Ishikawa (cell line): ENCODE measurements around the gene NR1D2.

Experiments used
- NFIC ChIP-seq: IDR thresholded peaks from 2 replicates; pipeline ENCODE4 v1.6.1; 2012
- TF ChIP-seq, protein P1 (sequence below): IDR thresholded peaks from 2 replicates; pipeline ENCODE4 v1.6.1; 2012; ENCODE audit warnings: low read depth, mild to moderate bottlenecking

DNA sequence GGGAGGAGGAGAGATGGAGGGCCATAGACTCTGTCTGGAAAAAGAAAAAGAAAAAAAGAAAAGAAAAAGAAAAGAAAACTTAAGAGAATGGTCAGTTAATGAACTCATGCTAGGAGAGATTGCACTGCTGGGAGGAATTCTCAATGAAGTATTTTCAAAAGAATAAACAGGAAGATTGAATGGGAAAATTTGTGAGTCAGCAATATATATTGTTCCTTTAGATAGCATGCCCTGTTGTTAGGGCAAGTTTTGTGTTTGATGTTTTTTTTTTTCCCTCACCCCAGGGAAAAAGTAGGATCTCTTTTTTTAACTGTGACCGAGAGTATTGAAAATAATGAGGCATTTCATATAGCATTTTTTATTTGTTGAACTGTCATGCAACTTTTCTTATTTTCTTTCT lies 7.8 kb upstream of the NR1D2 start:
- TF ChIP-seq, protein P1, sequence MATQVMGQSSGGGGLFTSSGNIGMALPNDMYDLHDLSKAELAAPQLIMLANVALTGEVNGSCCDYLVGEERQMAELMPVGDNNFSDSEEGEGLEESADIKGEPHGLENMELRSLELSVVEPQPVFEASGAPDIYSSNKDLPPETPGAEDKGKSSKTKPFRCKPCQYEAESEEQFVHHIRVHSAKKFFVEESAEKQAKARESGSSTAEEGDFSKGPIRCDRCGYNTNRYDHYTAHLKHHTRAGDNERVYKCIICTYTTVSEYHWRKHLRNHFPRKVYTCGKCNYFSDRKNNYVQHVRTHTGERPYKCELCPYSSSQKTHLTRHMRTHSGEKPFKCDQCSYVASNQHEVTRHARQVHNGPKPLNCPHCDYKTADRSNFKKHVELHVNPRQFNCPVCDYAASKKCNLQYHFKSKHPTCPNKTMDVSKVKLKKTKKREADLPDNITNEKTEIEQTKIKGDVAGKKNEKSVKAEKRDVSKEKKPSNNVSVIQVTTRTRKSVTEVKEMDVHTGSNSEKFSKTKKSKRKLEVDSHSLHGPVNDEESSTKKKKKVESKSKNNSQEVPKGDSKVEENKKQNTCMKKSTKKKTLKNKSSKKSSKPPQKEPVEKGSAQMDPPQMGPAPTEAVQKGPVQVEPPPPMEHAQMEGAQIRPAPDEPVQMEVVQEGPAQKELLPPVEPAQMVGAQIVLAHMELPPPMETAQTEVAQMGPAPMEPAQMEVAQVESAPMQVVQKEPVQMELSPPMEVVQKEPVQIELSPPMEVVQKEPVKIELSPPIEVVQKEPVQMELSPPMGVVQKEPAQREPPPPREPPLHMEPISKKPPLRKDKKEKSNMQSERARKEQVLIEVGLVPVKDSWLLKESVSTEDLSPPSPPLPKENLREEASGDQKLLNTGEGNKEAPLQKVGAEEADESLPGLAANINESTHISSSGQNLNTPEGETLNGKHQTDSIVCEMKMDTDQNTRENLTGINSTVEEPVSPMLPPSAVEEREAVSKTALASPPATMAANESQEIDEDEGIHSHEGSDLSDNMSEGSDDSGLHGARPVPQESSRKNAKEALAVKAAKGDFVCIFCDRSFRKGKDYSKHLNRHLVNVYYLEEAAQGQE: no peak
- TF ChIP-seq NFIC: no peak
